Neutrophil (primary cell): ENCODE data around the gene STAT4.

Experiments used
- H3K27ac ChIP-seq: fragments of 200-600 bp; sonication (generic); 2 replicates; pipeline ENCODE4 v1.5.1; 2016; ENCODE audit warnings: mild to moderate bottlenecking, moderate library complexity
- H3K27me3 ChIP-seq: fragments of 200-600 bp; sonication (generic); 2 replicates; pipeline ENCODE4 v1.6.0; 2016; ENCODE audit warnings: mild to moderate bottlenecking
- H3K36me3 ChIP-seq: fragments of 200-600 bp; sonication (generic); 2 replicates; pipeline ENCODE4 v1.5.1; 2017
- H3K4me1 ChIP-seq, 2 experiments: fragments of 200-600 bp in 1 of 2; sonication (generic) in 1 of 2; 1 replicate in 1 of 2; 2 replicates in 1 of 2; pipeline versions ENCODE4 v1.5.1 to v1.6.1; 2013 to 2016; ENCODE audit warnings: low read depth in 1 of 2, low read length in 1 of 2, mild to moderate bottlenecking in 1 of 2, moderate library complexity in 1 of 2; ENCODE audit not compliant: control insufficient read depth in 1 of 2, insufficient read depth in 1 of 2
- H3K4me3 ChIP-seq, 2 experiments: fragments of 200-600 bp in 1 of 2; sonication (generic) in 1 of 2; 1 replicate in 1 of 2; 2 replicates in 1 of 2; pipeline ENCODE4 v1.5.1; 2013 to 2016; ENCODE audit warnings: low read depth in 1 of 2, low read length in 1 of 2, mild to moderate bottlenecking in 1 of 2, moderate library complexity in 1 of 2
- H3K9me3 ChIP-seq: fragments of 200-600 bp; sonication (generic); 2 replicates; pipeline ENCODE4 v1.5.1; 2016
- TF ChIP-seq, protein P1 (sequence below): fragments of 200-600 bp; sonication (generic); IDR thresholded peaks from 2 replicates; pipeline ENCODE4 v1.5.1; 2016; ENCODE audit warnings: antibody characterized with exemption

STAT4 gene

DNA sequence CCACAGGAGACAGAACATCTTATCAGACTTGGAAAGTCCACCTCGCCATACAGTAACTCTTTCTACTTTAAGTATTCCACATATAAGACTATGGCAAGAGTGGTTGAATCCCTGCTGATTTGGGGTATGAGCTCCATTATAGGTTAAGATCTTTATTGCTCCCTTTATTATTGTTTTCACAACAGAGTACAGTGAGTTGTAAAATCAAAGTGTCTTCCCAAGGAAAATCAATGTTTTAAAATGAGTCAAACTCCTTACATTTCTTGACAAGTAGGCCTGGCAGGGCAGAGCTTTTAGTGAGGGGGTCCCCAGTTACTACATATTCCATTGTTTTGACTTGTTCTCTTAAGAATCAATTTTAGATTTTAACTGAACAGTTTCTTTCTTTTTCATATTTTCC lies 87.2 kb downstream of the STAT4 start:
- peaks cover 17 to 23% of the 10 kb centered on the region in 2 experiments for H3K4me1 ChIP-seq
- no peak overlapping the region for H3K27ac ChIP-seq
- H3K36me3 ChIP-seq: no peaks in the 10 kb centered on the region
- H3K4me3 ChIP-seq: no peak overlapping the region
- H3K9me3 ChIP-seq: no peaks in the 10 kb centered on the region
- H3K27me3 ChIP-seq: no peaks in the 10 kb centered on the region
- TF ChIP-seq, protein P1, sequence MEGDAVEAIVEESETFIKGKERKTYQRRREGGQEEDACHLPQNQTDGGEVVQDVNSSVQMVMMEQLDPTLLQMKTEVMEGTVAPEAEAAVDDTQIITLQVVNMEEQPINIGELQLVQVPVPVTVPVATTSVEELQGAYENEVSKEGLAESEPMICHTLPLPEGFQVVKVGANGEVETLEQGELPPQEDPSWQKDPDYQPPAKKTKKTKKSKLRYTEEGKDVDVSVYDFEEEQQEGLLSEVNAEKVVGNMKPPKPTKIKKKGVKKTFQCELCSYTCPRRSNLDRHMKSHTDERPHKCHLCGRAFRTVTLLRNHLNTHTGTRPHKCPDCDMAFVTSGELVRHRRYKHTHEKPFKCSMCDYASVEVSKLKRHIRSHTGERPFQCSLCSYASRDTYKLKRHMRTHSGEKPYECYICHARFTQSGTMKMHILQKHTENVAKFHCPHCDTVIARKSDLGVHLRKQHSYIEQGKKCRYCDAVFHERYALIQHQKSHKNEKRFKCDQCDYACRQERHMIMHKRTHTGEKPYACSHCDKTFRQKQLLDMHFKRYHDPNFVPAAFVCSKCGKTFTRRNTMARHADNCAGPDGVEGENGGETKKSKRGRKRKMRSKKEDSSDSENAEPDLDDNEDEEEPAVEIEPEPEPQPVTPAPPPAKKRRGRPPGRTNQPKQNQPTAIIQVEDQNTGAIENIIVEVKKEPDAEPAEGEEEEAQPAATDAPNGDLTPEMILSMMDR: no peak

DNA sequence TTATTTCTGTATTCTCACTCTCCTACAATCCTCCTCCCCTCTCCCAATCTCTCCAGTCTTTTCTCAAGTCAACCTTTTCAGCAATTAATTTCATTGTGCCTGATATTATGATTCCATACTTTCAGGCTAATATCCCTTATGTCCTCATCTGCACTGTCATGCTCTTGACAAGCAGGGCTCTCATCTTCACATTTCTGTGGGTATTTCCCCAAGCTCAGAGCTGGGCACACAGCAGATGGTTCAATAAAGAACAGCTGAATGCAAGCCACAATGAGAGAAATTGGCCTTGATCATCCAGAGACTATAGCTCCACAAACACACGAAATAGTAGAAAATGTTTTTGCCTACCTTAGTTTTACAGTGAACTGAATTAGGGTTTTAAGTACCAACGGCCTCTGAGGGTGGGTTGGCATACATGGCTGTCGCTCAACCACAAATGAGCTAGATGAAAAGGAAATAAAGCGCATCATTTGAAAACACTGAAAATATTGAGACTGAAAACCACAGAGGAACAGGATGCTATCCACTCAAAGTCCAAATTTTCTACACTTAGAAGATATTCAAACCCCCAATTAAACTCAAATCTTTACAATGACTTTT lies 89.3 kb downstream of the STAT4 start:
- TF ChIP-seq, protein P1: no peak
- Histone ChIP-seq H3K9me3 (no peaks in the 10 kb centered on the region), H3K4me3 (no peak overlapping the region), H3K36me3 (no peaks in the 10 kb centered on the region), H3K27me3 (no peaks in the 10 kb centered on the region), H3K4me1 (peaks cover 18 to 27% of the 10 kb centered on the region in 2 experiments), H3K27ac (no peak overlapping the region)

DNA sequence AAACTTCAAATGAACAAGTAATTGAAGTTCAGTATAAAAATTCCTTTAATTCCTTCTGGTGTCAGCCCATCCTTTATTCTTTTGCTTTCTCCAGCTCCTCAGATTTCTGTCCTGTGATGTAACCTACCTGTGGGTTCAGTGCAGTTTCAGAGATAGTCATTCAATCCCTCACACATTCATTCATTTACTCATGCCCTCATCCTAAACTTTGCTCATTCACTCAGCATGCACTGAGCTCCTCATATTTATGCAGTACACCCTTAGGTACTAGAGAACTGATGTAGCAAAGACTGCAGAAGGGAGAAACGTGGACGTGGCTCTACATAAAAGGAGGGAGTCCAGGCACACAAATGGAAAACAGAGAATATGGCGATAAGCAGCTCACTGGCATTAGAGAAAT lies 91.5 kb downstream of the STAT4 start:
- H3K27me3 ChIP-seq: no peaks in the 10 kb centered on the region
- H3K9me3 ChIP-seq: no peaks in the 10 kb centered on the region
- no peaks in the 10 kb centered on the region for H3K36me3 ChIP-seq
- H3K4me3 ChIP-seq: no peak overlapping the region
- H3K27ac ChIP-seq: no peak overlapping the region
- TF ChIP-seq, protein P1: no peak
- peaks cover 10 to 12% of the 10 kb centered on the region in 2 experiments for H3K4me1 ChIP-seq

DNA sequence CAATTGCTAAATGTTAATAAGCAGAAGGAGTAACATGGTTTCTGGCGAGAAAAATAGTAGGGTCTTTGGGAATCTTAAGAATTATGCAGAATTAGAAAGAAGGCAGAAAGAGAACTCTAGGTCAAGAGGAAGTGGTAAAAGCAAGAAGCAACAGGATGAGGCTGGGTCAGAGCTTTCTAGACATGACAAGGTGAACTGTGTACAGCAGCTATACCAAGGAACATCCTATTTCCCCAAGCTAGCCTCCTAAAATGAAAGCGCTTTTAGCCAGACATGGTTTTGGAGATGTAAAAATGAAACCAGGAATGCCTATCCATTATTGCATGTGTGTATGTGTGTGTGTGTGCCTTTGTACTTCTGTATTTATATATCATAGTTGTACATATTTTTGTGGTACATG lies 94.6 kb downstream of the STAT4 start:
- peaks cover 27% of the 10 kb centered on the region in 2 experiments for H3K4me1 ChIP-seq
- no peak overlapping the region for H3K27ac ChIP-seq
- H3K27me3 ChIP-seq: no peaks in the 10 kb centered on the region
- H3K9me3 ChIP-seq: no peaks in the 10 kb centered on the region
- no peaks in the 10 kb centered on the region for H3K36me3 ChIP-seq
- TF ChIP-seq, protein P1: no peak
- H3K4me3 ChIP-seq: no peak overlapping the region

DNA sequence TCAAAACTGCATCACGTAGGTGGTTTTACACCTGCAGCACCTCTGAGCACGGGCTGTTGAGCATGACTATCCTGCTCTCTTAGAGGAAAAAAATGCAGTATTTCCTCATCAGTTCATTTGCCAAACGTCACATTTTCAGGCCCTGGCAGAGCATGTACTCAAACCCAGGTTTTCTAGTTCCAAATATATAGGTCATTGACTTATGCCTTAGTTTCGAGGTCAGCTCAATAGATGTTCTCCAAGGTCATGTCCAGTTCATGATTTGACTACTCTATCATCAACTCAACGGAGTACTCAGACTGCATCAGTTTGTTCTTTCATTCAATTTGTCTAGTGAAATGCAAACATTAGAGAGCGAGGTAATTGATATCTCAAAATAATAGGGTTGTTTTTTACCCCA lies 97.5 kb downstream of the STAT4 start:
- H3K4me1 ChIP-seq: peaks cover 34 to 45% of the 10 kb centered on the region in 2 experiments
- no peak overlapping the region for H3K27ac ChIP-seq
- H3K9me3 ChIP-seq: no peaks in the 10 kb centered on the region
- no peaks in the 10 kb centered on the region for H3K36me3 ChIP-seq
- H3K4me3 ChIP-seq: no peak overlapping the region
- no peaks in the 10 kb centered on the region for H3K27me3 ChIP-seq
- TF ChIP-seq, protein P1: no peak
